ENCODE measurements around the gene MAP3K14.
"Not testable (repeated sequence)": the region's sequence is repeated elsewhere in the genome, so short reads cannot be mapped to it uniquely, and the experiment has no call there.

Gene MAP3K14

GRCh38 chr17:45256114-45256966 is 60.5 kb downstream of the MAP3K14 start:
- DNase-seq (ENCODE audit: insufficient read length, low spot score) (no peak), FAIRE-seq (no peak)
- TF ChIP-seq PAX5 (IDR thresholded peaks at IDR 0.05; ENCODE audit: insufficient read depth, low read length, severe bottlenecking) (no peak), POLR2A (IDR thresholded peaks at IDR 0.05; ENCODE audit: low read depth, low read length) (no peak), TAF1 (IDR thresholded peaks at IDR 0.05; ENCODE audit: low read depth, low read length) (no peak), SPI1 (IDR thresholded peaks at IDR 0.05; ENCODE audit: low read depth, low read length) (no peak), POLR2AphosphoS5 (IDR thresholded peaks at IDR 0.05; ENCODE audit: low read depth, low read length) (no peak), POU2F2 (IDR thresholded peaks at IDR 0.05; ENCODE audit: low read depth, low read length) (no peak)

DNA sequence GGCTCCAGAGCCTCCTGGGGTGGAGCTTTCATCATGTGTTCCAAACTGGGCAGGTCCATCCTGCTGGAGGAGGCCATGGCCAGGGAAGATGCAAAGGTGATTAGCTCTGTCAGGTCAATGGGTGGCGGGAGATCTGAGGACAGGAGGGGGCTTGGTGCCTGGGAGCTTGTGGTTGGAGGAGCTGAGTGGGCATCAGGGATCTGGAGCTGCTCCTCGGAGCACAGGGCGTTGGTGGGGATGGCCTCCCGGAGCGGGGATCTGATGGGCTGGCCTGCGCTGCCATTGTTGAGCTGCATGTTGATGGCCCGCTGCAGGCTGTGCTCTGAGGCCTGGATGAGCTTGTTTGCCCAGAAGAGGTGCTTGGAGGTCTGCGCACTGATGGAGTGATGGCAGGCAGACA is 61.5 kb downstream of the MAP3K14 start:
- FAIRE-seq, result no peak
- no peak for DNase-seq (ENCODE audit: insufficient read length, low spot score)
- TF ChIP-seq POU2F2 (IDR thresholded peaks at IDR 0.05; ENCODE audit: low read depth, low read length), result no peak
- no peak for TF ChIP-seq POLR2A (IDR thresholded peaks at IDR 0.05; ENCODE audit: low read depth, low read length)
- TF ChIP-seq SPI1 (IDR thresholded peaks at IDR 0.05; ENCODE audit: low read depth, low read length), result no peak
- no peak for TF ChIP-seq POLR2AphosphoS5 (IDR thresholded peaks at IDR 0.05; ENCODE audit: low read depth, low read length)
- no peak for TF ChIP-seq TAF1 (IDR thresholded peaks at IDR 0.05; ENCODE audit: low read depth, low read length)
- no peak for TF ChIP-seq PAX5 (IDR thresholded peaks at IDR 0.05; ENCODE audit: insufficient read depth, low read length, severe bottlenecking)

GRCh38 chr17:45253879-45254278 is 62.9 kb downstream of the MAP3K14 start:
- no peak for FAIRE-seq
- TF ChIP-seq POLR2AphosphoS5 (IDR thresholded peaks at IDR 0.05; ENCODE audit: low read depth, low read length), result no peak
- no peak for TF ChIP-seq SPI1 (IDR thresholded peaks at IDR 0.05; ENCODE audit: low read depth, low read length)
- TF ChIP-seq TAF1 (IDR thresholded peaks at IDR 0.05; ENCODE audit: low read depth, low read length), result no peak
- TF ChIP-seq POU2F2 (IDR thresholded peaks at IDR 0.05; ENCODE audit: low read depth, low read length), result no peak
- no peak for TF ChIP-seq POLR2A (IDR thresholded peaks at IDR 0.05; ENCODE audit: low read depth, low read length)
- TF ChIP-seq PAX5 (IDR thresholded peaks at IDR 0.05; ENCODE audit: insufficient read depth, low read length, severe bottlenecking), result no peak
- DNase-seq (ENCODE audit: insufficient read length, low spot score), result no peak

DNA sequence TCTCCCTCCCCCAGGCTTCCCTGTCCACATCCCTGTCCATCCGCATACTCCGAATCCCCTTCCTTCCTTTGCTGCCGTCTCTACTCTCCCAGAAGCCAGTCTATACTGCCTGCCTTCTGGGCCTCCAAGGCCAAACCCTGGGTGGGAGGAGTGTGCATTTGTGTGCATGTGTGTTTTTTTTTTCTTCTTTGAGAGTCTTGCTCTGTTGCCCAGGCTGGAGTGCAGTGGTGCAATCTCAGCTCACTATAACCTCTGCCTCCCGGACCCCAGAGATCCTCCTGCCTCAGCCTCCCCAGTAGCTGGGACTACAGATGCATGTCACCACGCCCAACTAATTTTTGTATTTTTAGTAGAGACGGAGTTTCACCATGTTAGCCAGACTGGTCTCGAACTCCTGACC is 63.6 kb downstream of the MAP3K14 start:
- FAIRE-seq; DNase-seq (ENCODE audit: insufficient read length, low spot score): not testable (repeated sequence)

GRCh38 chr17:45251931-45252330 is 64.9 kb downstream of the MAP3K14 start:
- DNase-seq (ENCODE audit: insufficient read length, low spot score), result no peak
- TF ChIP-seq POLR2A (IDR thresholded peaks at IDR 0.05; ENCODE audit: low read depth, low read length) (no peak), TAF1 (IDR thresholded peaks at IDR 0.05; ENCODE audit: low read depth, low read length) (no peak), PAX5 (IDR thresholded peaks at IDR 0.05; ENCODE audit: insufficient read depth, low read length, severe bottlenecking) (no peak), POU2F2 (IDR thresholded peaks at IDR 0.05; ENCODE audit: low read depth, low read length) (no peak), SPI1 (IDR thresholded peaks at IDR 0.05; ENCODE audit: low read depth, low read length) (no peak), POLR2AphosphoS5 (IDR thresholded peaks at IDR 0.05; ENCODE audit: low read depth, low read length) (no peak)
- no peak for FAIRE-seq

GRCh38 chr17:45248132-45248957 is 68.5 kb downstream of the MAP3K14 start:
- FAIRE-seq, result peak; percentile 80
- DNase-seq (ENCODE audit: insufficient read length, low spot score), result peak; percentile 93
- TF ChIP-seq SPI1 (IDR thresholded peaks at IDR 0.05; ENCODE audit: low read depth, low read length), result peak; percentile 26; the same call in 1 of the 2 replicates
- 0 out of 2 replicates have a peak, but pooled peaks have one; percentile 42 for TF ChIP-seq TAF1 (IDR thresholded peaks at IDR 0.05; ENCODE audit: low read depth, low read length)
- no peak for TF ChIP-seq POU2F2 (IDR thresholded peaks at IDR 0.05; ENCODE audit: low read depth, low read length)
- TF ChIP-seq POLR2A (IDR thresholded peaks at IDR 0.05; ENCODE audit: low read depth, low read length), result peak; percentile 40
- no peak for TF ChIP-seq PAX5 (IDR thresholded peaks at IDR 0.05; ENCODE audit: insufficient read depth, low read length, severe bottlenecking)

DNA sequence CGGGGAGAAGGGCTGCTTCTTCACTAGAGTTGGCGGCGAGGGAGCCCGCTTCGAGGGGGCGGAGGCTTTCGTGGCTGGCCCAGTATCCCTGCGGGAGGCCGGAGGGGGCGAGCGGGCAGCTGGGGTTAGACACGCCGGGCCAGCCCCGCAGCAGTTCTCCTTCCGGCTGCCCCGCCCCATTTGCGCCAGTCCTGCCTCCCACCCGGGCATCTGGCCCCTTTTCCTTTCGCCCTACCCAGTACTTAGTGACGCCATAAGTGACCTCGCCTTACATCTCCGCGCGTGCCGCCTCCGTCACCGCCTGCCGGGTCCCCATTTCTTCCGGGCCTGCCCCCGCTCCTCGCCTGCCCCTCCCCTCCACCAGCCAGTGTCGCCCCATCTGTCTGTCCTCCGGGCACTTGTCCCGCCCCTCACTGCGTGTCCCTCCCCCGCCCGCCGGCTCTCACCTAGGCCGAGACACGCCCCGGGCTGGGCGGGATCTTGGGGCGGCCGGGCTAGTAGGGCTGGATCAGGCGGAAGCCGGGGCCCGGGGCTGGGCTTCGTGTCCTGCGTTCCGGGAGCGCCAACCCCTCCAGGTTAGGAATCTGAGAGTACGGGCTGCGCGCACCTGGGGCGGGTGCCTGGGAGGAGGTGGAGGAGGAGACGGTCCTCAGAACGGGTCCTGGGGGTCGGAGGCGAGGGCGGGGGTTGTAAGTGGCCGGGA is 69.2 kb downstream of the MAP3K14 start:
- peak; percentile 95 for FAIRE-seq
- peak; percentile 23; the same call in 1 of the 2 replicates for TF ChIP-seq POLR2A (IDR thresholded peaks at IDR 0.05; ENCODE audit: low read depth, low read length)
- TF ChIP-seq TAF1 (IDR thresholded peaks at IDR 0.05; ENCODE audit: low read depth, low read length), result no peak; the same call in 1 of the 2 replicates
- no peak for TF ChIP-seq POLR2AphosphoS5 (IDR thresholded peaks at IDR 0.05; ENCODE audit: low read depth, low read length)
- DNase-seq (ENCODE audit: insufficient read length, low spot score), result peak; percentile 100

DNA sequence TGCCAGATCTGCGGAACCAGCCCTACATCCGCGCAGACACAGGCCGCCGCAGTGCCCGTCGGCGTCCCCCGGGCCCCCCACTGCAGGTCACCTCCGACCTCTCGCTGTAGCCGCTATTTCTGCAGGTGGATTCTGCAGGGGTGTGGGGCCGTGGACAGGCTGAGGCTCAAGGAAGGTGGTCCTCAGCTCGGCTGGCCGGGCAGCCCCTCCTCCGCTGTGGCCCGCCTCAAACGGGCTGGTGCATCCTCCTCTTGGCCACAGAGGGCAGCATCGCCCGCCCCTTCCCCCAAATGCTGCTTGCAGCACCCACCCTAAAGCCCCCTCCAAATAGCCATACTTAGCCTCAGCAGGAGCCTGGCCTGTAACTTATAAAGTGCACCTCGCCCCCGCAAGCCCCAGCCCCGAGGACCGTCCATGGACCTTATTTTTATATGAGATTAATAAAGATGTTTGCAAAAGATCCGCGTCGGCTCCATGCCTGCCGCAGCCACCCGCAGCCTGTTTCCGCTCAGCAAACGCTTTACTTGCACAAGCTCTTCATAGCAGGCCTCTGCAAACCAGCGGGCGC is 69.9 kb downstream of the MAP3K14 start:
- no peak for FAIRE-seq
- TF ChIP-seq SPI1 (IDR thresholded peaks at IDR 0.05; ENCODE audit: low read depth, low read length) (no peak), POLR2A (IDR thresholded peaks at IDR 0.05; ENCODE audit: low read depth, low read length) (no peak), POLR2AphosphoS5 (IDR thresholded peaks at IDR 0.05; ENCODE audit: low read depth, low read length) (no peak), TAF1 (IDR thresholded peaks at IDR 0.05; ENCODE audit: low read depth, low read length) (no peak), PAX5 (IDR thresholded peaks at IDR 0.05; ENCODE audit: insufficient read depth, low read length, severe bottlenecking) (no peak), POU2F2 (IDR thresholded peaks at IDR 0.05; ENCODE audit: low read depth, low read length) (no peak)
- peak; percentile 73 for DNase-seq (ENCODE audit: insufficient read length, low spot score)

DNA sequence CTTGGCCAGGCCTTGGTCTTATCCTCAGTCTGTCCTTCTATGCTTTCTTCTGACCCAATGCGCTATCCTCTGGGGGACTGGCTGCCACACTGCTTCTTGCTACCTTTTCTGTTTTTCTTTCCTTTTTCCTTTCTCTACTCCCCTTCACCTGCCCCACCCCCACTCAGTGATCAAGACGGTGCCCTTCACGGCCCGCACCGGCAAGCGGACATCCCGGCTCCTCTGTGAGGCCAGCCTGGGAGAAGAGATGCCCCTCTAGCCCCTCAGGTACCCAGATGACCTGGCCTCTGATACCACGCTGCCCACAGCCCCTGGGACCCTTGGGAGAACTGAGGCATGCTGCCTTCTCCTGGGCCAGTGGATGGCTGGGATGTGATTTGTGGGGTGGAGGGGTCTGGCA is 70.5 kb downstream of the MAP3K14 start:
- TF ChIP-seq POU2F2 (IDR thresholded peaks at IDR 0.05; ENCODE audit: low read depth, low read length) (no peak), POLR2A (IDR thresholded peaks at IDR 0.05; ENCODE audit: low read depth, low read length) (0 out of 2 replicates have a peak, but pooled peaks have one; percentile 32)
- no peak for FAIRE-seq
- DNase-seq (ENCODE audit: insufficient read length, low spot score), result no peak
